Activated naive CD8-positive, alpha-beta T cell treated with anti-CD3 and anti-CD28 coated beads, Interleukin-2, amount 50 U/mL, for 24 hours (primary cell): ENCODE results near the gene FAM210B.

ENCODE experiments used
- ATAC-seq: fragments of 150-1000 bp; cut with Tn5 transposase; one replicate; pipeline ENCODE4 v1.10.0; 2021
- DNase-seq: peaks from one replicate; pipeline ENCODE4 v3.0.0; 2021
- H3K27ac Mint-ChIP-seq: one replicate; pipeline ENCODE4 v1.8.0; 2021; ENCODE audit warnings: mild to moderate bottlenecking, mixed read lengths
- H3K27me3 Mint-ChIP-seq: one replicate; pipeline ENCODE4 v1.8.0; 2021; ENCODE audit warnings: mixed read lengths
- H3K36me3 Mint-ChIP-seq: one replicate; pipeline ENCODE4 v1.8.0; 2021; ENCODE audit warnings: low read depth, mixed read lengths
- H3K4me1 Mint-ChIP-seq: one replicate; pipeline ENCODE4 v1.8.0; 2021; ENCODE audit warnings: mixed read lengths
- H3K4me3 Mint-ChIP-seq: one replicate; pipeline ENCODE4 v1.8.0; 2021; ENCODE audit warnings: mild to moderate bottlenecking, moderate library complexity, mixed read lengths
- H3K9me3 Mint-ChIP-seq: one replicate; pipeline ENCODE4 v1.8.0; 2021; ENCODE audit warnings: mixed read lengths

FAM210B gene

DNA sequence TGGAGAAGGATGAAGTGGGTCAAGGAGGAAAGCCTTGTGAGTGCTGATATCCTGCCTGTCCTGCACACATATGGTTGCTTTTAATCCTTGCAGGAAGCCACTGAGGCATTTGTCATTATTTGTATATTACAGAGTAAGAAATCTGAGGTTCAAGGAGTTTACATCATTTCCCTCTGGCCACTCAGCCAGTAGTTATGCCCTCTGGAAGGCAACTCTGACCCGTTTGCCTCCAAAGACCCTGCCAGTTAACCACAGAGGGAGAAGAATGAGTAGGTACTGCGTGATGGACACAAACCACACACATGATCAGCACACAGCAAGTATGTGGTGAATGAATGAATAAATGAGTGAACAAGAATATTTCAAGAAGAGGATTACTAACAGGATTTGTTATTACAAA is 7.9 kb upstream of the FAM210B start:
- H3K4me3 Mint-ChIP-seq: no peak overlapping the region
- H3K36me3 Mint-ChIP-seq: no peaks in the 10 kb centered on the region
- H3K4me1 Mint-ChIP-seq: no peaks in the 10 kb centered on the region
- DNase-seq (no peak), ATAC-seq (no peak)
- H3K27me3 Mint-ChIP-seq: peaks cover 27% of the 10 kb centered on the region
- H3K9me3 Mint-ChIP-seq: no peaks in the 10 kb centered on the region
- no peak overlapping the region for H3K27ac Mint-ChIP-seq

- ATAC-seq (no peak), DNase-seq (no peak)
- Mint-ChIP-seq H3K36me3 (no peaks in the 10 kb centered on the region), H3K27ac (no peak overlapping the region), H3K4me3 (no peak overlapping the region), H3K27me3 (peaks cover 20% of the 10 kb centered on the region), H3K9me3 (no peaks in the 10 kb centered on the region), H3K4me1 (no peaks in the 10 kb centered on the region)
Measured at GRCh38 chr20:56352345-56353055, 6.3 kb upstream of the FAM210B start.

GRCh38 chr20:56353356-56353755 is 5.4 kb upstream of the FAM210B start:
- Mint-ChIP-seq H3K9me3 (no peaks in the 10 kb centered on the region), H3K27me3 (peaks cover 13% of the 10 kb centered on the region), H3K4me3 (no peak overlapping the region), H3K4me1 (peaks cover 3% of the 10 kb centered on the region), H3K27ac (no peak overlapping the region), H3K36me3 (no peaks in the 10 kb centered on the region)
- ATAC-seq (no peak), DNase-seq (no peak)

GRCh38 chr20:56358070-56358469 is 704 bp upstream of the FAM210B start:
- no peak overlapping the region for H3K27ac Mint-ChIP-seq
- H3K4me3 Mint-ChIP-seq: peak overlapping the region; percentile 65
- H3K9me3 Mint-ChIP-seq: no peaks in the 10 kb centered on the region
- no peak for DNase-seq
- ATAC-seq: no peak
- peaks cover 1% of the 10 kb centered on the region for H3K27me3 Mint-ChIP-seq
- peaks cover 18% of the 10 kb centered on the region for H3K4me1 Mint-ChIP-seq
- H3K36me3 Mint-ChIP-seq: no peaks in the 10 kb centered on the region

GRCh38 chr20:56359212-56360132 is 698 bp downstream of the FAM210B start:
- H3K36me3 Mint-ChIP-seq: no peaks in the 10 kb centered on the region
- no peaks in the 10 kb centered on the region for H3K27me3 Mint-ChIP-seq
- H3K4me1 Mint-ChIP-seq: peaks cover 18% of the 10 kb centered on the region
- peak overlapping the region; percentile 81 for H3K4me3 Mint-ChIP-seq
- peak; percentile 24 for DNase-seq
- H3K27ac Mint-ChIP-seq: peak overlapping the region; percentile 35
- no peaks in the 10 kb centered on the region for H3K9me3 Mint-ChIP-seq
- ATAC-seq: peak; percentile 10

GRCh38 chr20:56360133-56360907 is 1.5 kb downstream of the FAM210B start:
- Mint-ChIP-seq H3K4me3 (peak overlapping the region; percentile 81), H3K36me3 (peaks cover 2% of the 10 kb centered on the region), H3K27me3 (no peaks in the 10 kb centered on the region), H3K27ac (no peak overlapping the region), H3K9me3 (no peaks in the 10 kb centered on the region), H3K4me1 (peaks cover 18% of the 10 kb centered on the region)
- DNase-seq (no peak), ATAC-seq (no peak)

GRCh38 chr20:56360908-56361205 is 2.1 kb downstream of the FAM210B start:
- H3K27me3 Mint-ChIP-seq: no peaks in the 10 kb centered on the region
- DNase-seq: no peak
- peaks cover 4% of the 10 kb centered on the region for H3K36me3 Mint-ChIP-seq
- peaks cover 18% of the 10 kb centered on the region for H3K4me1 Mint-ChIP-seq
- H3K9me3 Mint-ChIP-seq: no peaks in the 10 kb centered on the region
- H3K27ac Mint-ChIP-seq: no peak overlapping the region
- H3K4me3 Mint-ChIP-seq: no peak overlapping the region
- ATAC-seq: no peak

- H3K4me1 Mint-ChIP-seq: peaks cover 18% of the 10 kb centered on the region
- DNase-seq: no peak
- no peak overlapping the region for H3K27ac Mint-ChIP-seq
- no peaks in the 10 kb centered on the region for H3K27me3 Mint-ChIP-seq
- H3K36me3 Mint-ChIP-seq: peaks cover 8% of the 10 kb centered on the region
- H3K9me3 Mint-ChIP-seq: no peaks in the 10 kb centered on the region
- H3K4me3 Mint-ChIP-seq: no peak overlapping the region
- ATAC-seq: no peak
Measured at GRCh38 chr20:56361900-56362299, 3.1 kb downstream of the FAM210B start.

GRCh38 chr20:56362833-56363413 is 4.1 kb downstream of the FAM210B start:
- no peaks in the 10 kb centered on the region for H3K9me3 Mint-ChIP-seq
- peaks cover 18% of the 10 kb centered on the region for H3K4me1 Mint-ChIP-seq
- H3K4me3 Mint-ChIP-seq: no peak overlapping the region
- H3K27me3 Mint-ChIP-seq: no peaks in the 10 kb centered on the region
- peaks cover 8% of the 10 kb centered on the region for H3K36me3 Mint-ChIP-seq
- ATAC-seq: no peak
- no peak for DNase-seq
- H3K27ac Mint-ChIP-seq: no peak overlapping the region

- Mint-ChIP-seq H3K27me3 (no peaks in the 10 kb centered on the region), H3K4me3 (no peak overlapping the region), H3K9me3 (no peaks in the 10 kb centered on the region), H3K36me3 (peaks cover 8% of the 10 kb centered on the region), H3K27ac (no peak overlapping the region), H3K4me1 (peaks cover 14% of the 10 kb centered on the region)
- ATAC-seq (no peak), DNase-seq (no peak)
Measured at GRCh38 chr20:56363491-56363890, 4.7 kb downstream of the FAM210B start.

DNA sequence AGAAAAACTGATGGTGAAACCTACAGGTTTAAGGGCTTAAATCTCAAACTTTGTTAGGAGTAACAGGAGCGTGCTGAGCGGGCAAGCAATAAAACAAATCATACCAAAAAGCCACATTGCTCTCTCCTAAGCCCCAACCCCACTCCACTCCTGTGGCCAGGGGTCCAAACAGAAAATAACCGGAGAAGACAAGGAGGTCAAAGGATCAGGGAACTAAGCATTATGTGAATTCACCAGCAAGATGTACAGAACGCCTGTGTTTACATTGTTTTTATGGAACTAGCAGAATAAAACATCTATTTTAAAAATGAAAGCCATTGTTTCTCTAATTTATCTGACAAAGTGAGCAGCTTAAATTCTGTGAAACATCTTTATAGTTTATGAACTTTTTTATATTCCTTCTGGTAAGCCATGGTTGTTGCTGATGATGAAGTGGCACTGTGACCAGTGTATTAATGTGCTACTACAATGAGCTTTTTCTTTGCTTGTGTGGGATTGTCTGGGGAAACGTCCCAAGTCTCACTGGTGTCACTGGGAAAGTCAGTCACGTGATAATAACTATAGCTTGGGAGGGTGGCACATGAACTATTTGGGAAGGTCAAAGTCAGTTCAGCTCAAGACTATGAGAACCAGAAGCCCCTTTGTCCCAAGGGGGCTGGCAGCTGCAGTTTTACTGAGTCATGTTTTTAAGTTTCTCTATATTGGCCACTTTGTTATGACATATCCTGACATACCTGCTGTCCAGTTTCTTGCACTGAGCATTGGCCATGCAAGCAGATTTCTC is 9.8 kb downstream of the FAM210B start:
- H3K4me1 Mint-ChIP-seq: peaks cover 9% of the 10 kb centered on the region
- peaks cover 48% of the 10 kb centered on the region for H3K36me3 Mint-ChIP-seq
- no peak overlapping the region for H3K27ac Mint-ChIP-seq
- no peak overlapping the region for H3K4me3 Mint-ChIP-seq
- no peaks in the 10 kb centered on the region for H3K9me3 Mint-ChIP-seq
- ATAC-seq (no peak), DNase-seq (no peak)
- no peaks in the 10 kb centered on the region for H3K27me3 Mint-ChIP-seq

DNA sequence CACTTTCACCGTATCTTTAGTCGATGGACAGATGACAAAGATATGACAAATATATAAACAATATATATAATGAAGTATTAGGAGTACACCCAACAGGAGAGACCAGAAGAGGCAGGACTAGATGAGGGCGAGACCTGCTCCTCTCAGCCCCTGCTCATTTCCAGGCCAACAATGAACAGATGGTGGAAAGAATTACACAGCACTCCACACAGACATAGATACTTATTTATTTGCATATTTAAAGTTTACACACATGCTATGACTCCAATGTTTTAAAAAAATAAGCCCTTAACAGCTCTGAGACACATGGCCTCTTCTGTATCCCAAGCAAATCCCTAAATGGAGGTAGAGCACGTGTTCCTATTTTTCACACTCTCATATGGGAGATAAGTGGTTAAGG is 10.4 kb downstream of the FAM210B start:
- Mint-ChIP-seq H3K27me3 (no peaks in the 10 kb centered on the region), H3K27ac (no peak overlapping the region)
- DNase-seq: no peak

DNA sequence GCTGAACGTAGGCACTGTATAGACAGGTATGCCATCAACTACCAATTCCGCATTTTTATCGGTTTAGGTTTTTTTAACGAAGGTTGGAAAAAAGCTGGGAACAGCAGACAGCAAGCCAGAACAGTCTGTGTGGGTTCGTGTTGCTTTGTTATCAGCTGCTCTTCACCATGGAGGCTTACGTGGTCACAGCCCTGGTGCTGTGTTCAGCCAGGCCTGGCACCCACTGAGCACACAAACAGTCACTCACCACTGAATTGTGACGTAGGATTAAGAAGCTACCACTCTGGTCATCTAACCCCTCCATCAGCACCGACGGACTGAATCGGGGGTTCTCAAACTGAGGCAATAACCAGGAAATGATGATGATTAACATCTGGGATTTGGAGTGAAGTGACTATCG is 13.2 kb downstream of the FAM210B start:
- no peaks in the 10 kb centered on the region for H3K27me3 Mint-ChIP-seq
- H3K27ac Mint-ChIP-seq: no peak overlapping the region
- no peaks in the 10 kb centered on the region for H3K9me3 Mint-ChIP-seq
- no peak overlapping the region for H3K4me3 Mint-ChIP-seq
- H3K36me3 Mint-ChIP-seq: peaks cover 62% of the 10 kb centered on the region
- DNase-seq (no peak), ATAC-seq (no peak)
- H3K4me1 Mint-ChIP-seq: peaks cover 13% of the 10 kb centered on the region

More for the DNA sequence above, 10.4 kb downstream of the FAM210B start:
- peaks cover 53% of the 10 kb centered on the region for H3K36me3 Mint-ChIP-seq
- no peaks in the 10 kb centered on the region for H3K9me3 Mint-ChIP-seq
- no peak overlapping the region for H3K4me3 Mint-ChIP-seq
- ATAC-seq: no peak
- peaks cover 11% of the 10 kb centered on the region for H3K4me1 Mint-ChIP-seq

DNA sequence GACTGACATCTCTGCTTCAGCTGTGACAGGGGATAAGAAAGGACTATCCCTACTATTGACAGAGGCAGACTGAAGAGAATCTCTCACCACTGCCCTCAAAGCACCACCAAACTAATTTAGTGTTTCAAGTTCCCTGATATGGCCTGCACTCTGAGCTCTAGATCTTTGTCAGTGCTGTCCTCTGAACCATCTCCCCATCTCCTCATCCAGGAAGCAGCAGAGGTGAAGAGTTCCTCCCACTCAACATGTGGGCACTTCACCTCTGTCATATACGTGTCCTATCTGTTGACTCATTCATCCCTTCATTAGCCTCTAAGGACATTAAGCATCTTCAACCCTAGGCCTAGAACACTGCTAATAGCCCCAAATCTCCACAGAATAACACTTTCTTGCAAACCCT is 14.1 kb downstream of the FAM210B start:
- H3K4me1 Mint-ChIP-seq: peaks cover 13% of the 10 kb centered on the region

More for the DNA sequence above, 14.1 kb downstream of the FAM210B start:
- Mint-ChIP-seq H3K27me3 (no peaks in the 10 kb centered on the region), H3K9me3 (no peaks in the 10 kb centered on the region), H3K36me3 (peaks cover 69% of the 10 kb centered on the region), H3K27ac (no peak overlapping the region), H3K4me3 (no peak overlapping the region)
- peak; percentile 44 for ATAC-seq
- DNase-seq: no peak
